GM19452 (cell line): Measurements from ENCODE around the gene ITGB3.

Experiments used
- ATAC-seq: cut with Tn5 transposase; IDR thresholded peaks from one replicate; pipeline ENCODE4 v1.9.1; 2021; ENCODE audit not compliant: unreplicated experiment

ITGB3 gene

DNA sequence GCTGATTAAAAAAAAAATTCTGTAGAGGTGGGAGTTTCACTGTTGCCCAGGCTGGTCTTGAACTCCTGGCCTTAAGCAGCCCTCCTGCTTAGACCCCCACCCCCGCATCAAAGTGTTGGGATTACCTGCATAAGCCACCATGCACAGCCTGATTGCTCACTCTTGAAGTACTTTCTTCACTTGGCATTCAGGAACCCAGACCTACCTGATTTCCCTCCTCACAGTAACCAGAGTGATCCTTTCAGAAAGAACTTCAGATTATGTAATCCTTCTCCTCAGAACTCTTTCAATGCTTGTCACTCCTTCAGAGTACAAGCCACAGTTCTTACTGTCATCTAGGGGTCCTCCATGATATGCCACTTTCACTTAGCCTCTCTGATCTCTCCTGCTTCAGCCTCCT, 71.5 kb downstream of the ITGB3 start:
- no peak for ATAC-seq

DNA sequence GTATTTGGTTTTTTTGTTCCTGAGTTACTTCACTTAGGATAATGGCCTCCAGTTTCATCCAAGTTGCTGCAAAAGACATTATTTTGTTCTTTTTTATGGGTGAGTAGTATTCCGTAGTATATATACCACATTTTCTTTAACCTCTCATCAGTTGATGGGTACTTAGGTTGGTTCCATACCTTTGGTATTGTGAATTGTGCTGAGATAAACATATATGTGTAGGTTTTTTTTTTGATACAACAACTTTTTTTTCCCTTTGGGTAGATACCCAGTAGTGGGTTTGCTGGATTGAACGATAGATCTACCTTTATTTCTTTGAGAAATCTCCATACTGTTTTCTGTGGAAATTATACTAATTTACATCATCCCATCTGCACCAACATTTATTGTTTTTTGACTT, 76.9 kb downstream of the ITGB3 start:
- ATAC-seq, result no peak

DNA sequence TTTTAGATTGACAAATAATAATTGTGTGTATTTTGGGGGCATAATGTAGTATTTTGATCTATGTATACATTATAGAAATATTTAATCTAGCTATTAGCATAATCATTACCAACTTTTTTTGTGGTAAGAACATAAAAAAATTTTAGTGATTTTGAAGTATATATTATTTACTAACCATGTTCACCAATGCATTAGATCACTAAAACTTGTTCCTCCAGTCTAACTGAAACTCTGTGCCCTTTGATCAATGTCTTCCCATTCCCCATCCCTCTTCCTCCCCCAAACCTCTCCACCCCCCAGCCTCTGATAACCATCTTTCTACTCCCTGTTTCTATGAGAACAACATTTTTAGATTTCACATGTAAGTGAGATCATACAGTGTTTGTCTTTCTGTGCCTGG, 78.7 kb downstream of the ITGB3 start:
- ATAC-seq, result no peak

DNA sequence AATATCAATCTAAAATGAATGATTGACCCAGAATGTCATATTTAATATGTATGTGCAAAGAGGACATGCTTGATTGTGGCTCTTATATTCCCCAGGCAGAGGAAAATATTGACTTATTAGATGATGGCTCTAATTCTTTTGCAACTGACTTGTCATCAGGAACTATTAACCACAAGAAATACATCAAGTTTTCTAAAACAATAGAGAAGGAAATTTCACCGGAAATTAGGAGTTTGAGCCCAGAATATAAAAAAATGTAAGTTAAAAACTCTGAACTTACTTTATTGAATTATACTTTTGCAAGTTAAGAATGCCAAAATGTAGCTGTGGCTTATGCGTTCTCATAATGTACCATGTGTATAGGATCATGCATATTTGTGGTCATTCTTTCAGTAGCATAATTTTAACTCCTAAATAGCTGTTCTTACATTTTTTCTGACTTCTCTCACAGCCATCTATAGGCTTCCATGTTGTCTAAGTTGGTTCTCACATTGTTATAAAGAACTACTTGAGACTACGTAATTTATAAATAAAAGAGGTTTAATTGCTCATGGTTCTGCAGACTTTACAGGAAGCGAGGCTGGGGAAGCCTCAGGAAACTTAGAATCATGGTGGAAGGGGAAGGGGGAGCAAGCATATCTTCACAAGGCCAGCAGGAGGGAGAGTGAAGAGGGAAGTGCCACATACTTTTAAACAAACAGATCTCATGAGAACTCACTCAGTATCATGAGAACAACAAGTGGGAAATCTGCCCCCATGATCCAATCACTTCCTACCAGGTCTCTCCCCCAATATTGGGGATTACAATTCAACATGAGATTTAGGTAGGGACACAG, 81.7 kb downstream of the ITGB3 start:
- no peak for ATAC-seq

DNA sequence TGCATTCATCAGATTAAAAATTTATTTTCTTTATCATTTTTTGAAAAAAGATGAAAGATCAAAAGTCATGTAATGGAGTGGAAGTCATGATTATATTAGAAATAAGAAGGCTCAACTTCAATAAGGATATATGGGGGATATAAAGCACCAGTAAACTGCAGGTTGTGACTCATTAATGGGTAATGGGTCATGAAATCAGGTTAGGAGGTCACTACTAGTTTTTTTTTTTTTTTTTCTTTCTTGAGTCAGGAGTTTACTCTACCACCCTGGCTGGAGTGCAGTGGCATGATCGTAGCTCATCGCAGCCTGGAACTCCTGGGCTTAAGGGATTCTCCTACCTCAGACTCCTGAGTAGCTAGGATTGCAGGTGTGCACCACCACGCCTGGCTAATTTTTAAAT, 84.4 kb downstream of the ITGB3 start:
- ATAC-seq, result no peak

GRCh38 chr17:47352848-47353247, 99.2 kb downstream of the ITGB3 start:
- no peak for ATAC-seq

DNA sequence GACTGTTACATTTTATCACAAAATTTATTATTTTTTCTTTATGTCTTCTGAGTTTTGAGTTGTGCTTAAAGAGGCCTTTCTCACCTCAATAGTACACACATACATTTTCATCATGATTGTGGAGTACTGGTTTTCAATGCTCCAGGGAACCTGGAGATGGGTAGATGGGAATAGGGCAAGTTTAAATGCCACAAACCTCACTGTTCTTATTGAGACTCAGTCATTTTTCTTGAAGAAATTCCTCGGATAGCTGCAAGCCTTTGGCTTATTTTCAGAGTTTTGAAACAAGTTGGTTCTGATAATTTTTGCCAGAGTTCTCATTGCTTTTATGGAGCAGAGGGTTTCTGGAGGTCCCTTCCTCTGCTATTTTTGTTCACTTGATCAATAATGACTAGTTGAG, 105.0 kb downstream of the ITGB3 start:
- ATAC-seq, result no peak
